Smooth muscle cell (in vitro differentiated cells): ENCODE data around the gene PLBD2. TPM values are rescaled to one million over a fixed set of nuclear protein-coding genes. Genes with fewer than 3 reads are reported as not detected.

ENCODE experiments used
- DNase-seq: peaks from one replicate; lab custom pipeline; 2025; ENCODE audit not compliant: unreplicated experiment; lab: John Stamatoyannopoulos, UW
- H2AFZ ChIP-seq: fragments of 200-600 bp; sonication (generic); 2 replicates; pipeline ENCODE4 v1.6.0; 2016; ENCODE audit warnings: antibody characterized with exemption, low read depth, mild to moderate bottlenecking
- H3F3A ChIP-seq: fragments of 200-600 bp; sonication (generic); 2 replicates; pipeline ENCODE4 v1.6.0; 2017; ENCODE audit warnings: antibody characterized with exemption, low read depth
- H3K27ac ChIP-seq: fragments of 200-600 bp; sonication (generic); 2 replicates; pipeline ENCODE4 v1.5.1; 2016; ENCODE audit warnings: low read depth, mild to moderate bottlenecking
- H3K27me3 ChIP-seq: fragments of 200-600 bp; sonication (generic); 2 replicates; pipeline ENCODE4 v1.6.1; 2016; ENCODE audit warnings: low read depth, mild to moderate bottlenecking
- H3K36me3 ChIP-seq: fragments of 200-600 bp; sonication (generic); 2 replicates; pipeline ENCODE4 v1.5.1; 2016; ENCODE audit warnings: low read depth
- H3K4me1 ChIP-seq: fragments of 200-600 bp; sonication (generic); 2 replicates; pipeline ENCODE4 v1.5.1; 2016; ENCODE audit warnings: low read depth
- H3K4me2 ChIP-seq: fragments of 200-600 bp; sonication (generic); 2 replicates; pipeline ENCODE4 v1.6.0; 2016; ENCODE audit warnings: mild to moderate bottlenecking
- H3K4me3 ChIP-seq: fragments of 200-600 bp; sonication (generic); 2 replicates; pipeline ENCODE4 v1.5.1; 2016; ENCODE audit warnings: mild to moderate bottlenecking
- H3K79me2 ChIP-seq: fragments of 200-600 bp; sonication (generic); 2 replicates; pipeline ENCODE4 v1.6.0; 2016; ENCODE audit warnings: low read depth, mild to moderate bottlenecking
- H3K9ac ChIP-seq: fragments of 200-600 bp; sonication (generic); 2 replicates; pipeline ENCODE4 v1.6.0; 2016; ENCODE audit warnings: low read depth
- H3K9me3 ChIP-seq: fragments of 200-600 bp; sonication (generic); replicated peaks from 2 replicates; pipeline ENCODE4 v1.5.1; 2016; ENCODE audit warnings: low read depth
- H4K20me1 ChIP-seq: fragments of 200-600 bp; sonication (generic); 2 replicates; pipeline ENCODE4 v1.6.0; 2016; ENCODE audit warnings: low read depth
- whole genome bisulfite sequencing: methylation state at CpG from one replicate; pipeline ENCODE4 v1.1.7; 2016; ENCODE audit warnings: low lambda C conversion rate; 5-methylcytosine and 5-hydroxymethylcytosine counted together
- polyA plus RNA-seq: library from polyadenylated mRNA; unstranded; fragments of >200 nt; fragmentation: Nextera tagmentation; extraction: Ambion mirVana; gene quantifications from 2 replicates; pipeline ENCODE4 v1.2.1, GENCODE V29; 2016
- total RNA-seq: library from RNA; depleted of rRNA; stranded (reverse); fragments of >200 nt; gene quantifications from 2 replicates; pipeline ENCODE4 v1.2.3, GENCODE V29; 2014
- TF ChIP-seq, protein P1 (sequence below): fragments of 200-600 bp; sonication (generic); IDR thresholded peaks from 2 replicates; pipeline ENCODE4 v1.5.1; 2017; ENCODE audit warnings: borderline replicate concordance, mild to moderate bottlenecking, antibody characterized with exemption; ENCODE audit not compliant: insufficient read depth, poor library complexity, severe bottlenecking

The PLBD2 gene
- total and polyA plus RNA-seq, 2 experiments from 2014 or later = 19.6 to 32.9 TPM

- Histone ChIP-seq H3K4me1 (no peaks in the 10 kb centered on the region), H3K27me3 (no peaks in the 10 kb centered on the region), H3F3A (no peaks in the 10 kb centered on the region), H4K20me1 (no peaks in the 10 kb centered on the region), H3K79me2 (no peaks in the 10 kb centered on the region), H3K4me2 (no peak overlapping the region), H3K9me3 (no peaks in the 10 kb centered on the region), H3K4me3 (no peak overlapping the region), H3K27ac (no peak overlapping the region), H3K36me3 (no peaks in the 10 kb centered on the region), H2AFZ (no peak overlapping the region), H3K9ac (no peak overlapping the region)
- WGBS = 96% methylated on average over 6 of the region's 6 CpGs
- TF ChIP-seq, protein P1, sequence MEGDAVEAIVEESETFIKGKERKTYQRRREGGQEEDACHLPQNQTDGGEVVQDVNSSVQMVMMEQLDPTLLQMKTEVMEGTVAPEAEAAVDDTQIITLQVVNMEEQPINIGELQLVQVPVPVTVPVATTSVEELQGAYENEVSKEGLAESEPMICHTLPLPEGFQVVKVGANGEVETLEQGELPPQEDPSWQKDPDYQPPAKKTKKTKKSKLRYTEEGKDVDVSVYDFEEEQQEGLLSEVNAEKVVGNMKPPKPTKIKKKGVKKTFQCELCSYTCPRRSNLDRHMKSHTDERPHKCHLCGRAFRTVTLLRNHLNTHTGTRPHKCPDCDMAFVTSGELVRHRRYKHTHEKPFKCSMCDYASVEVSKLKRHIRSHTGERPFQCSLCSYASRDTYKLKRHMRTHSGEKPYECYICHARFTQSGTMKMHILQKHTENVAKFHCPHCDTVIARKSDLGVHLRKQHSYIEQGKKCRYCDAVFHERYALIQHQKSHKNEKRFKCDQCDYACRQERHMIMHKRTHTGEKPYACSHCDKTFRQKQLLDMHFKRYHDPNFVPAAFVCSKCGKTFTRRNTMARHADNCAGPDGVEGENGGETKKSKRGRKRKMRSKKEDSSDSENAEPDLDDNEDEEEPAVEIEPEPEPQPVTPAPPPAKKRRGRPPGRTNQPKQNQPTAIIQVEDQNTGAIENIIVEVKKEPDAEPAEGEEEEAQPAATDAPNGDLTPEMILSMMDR = no peak
- DNase-seq = no peak
These were observed 32.0 kb downstream of the PLBD2 start for GRCh38 chr12:113390064-113391043.

- Histone ChIP-seq H3K27ac (no peak overlapping the region), H3K9ac (no peak overlapping the region), H3K9me3 (no peaks in the 10 kb centered on the region), H3K4me2 (no peak overlapping the region), H4K20me1 (no peaks in the 10 kb centered on the region), H3F3A (no peaks in the 10 kb centered on the region), H2AFZ (no peak overlapping the region), H3K27me3 (no peaks in the 10 kb centered on the region), H3K36me3 (no peaks in the 10 kb centered on the region), H3K4me3 (no peak overlapping the region), H3K79me2 (no peaks in the 10 kb centered on the region), H3K4me1 (no peaks in the 10 kb centered on the region)
- WGBS = 94% methylated on average over 3 of the region's 3 CpGs
- DNase-seq = no peak
- TF ChIP-seq, protein P1 = no peak
These were observed 32.8 kb downstream of the PLBD2 start for GRCh38 chr12:113391145-113391544.

GRCh38 chr12:113391650-113392337, 33.4 kb downstream of the PLBD2 start:
- Histone ChIP-seq H3K4me2 (no peak overlapping the region), H3K79me2 (no peaks in the 10 kb centered on the region), H2AFZ (no peak overlapping the region), H4K20me1 (no peaks in the 10 kb centered on the region), H3K9ac (no peak overlapping the region), H3K27ac (no peak overlapping the region), H3K4me3 (no peak overlapping the region), H3K9me3 (no peaks in the 10 kb centered on the region), H3K4me1 (no peaks in the 10 kb centered on the region), H3K36me3 (no peaks in the 10 kb centered on the region), H3F3A (no peaks in the 10 kb centered on the region), H3K27me3 (no peaks in the 10 kb centered on the region)
- DNase-seq = no peak
- WGBS = 95% methylated on average over 9 of the region's 9 CpGs
- TF ChIP-seq, protein P1 = no peak
